MM.1S (cell line): ENCODE data around the gene DUOXA1.

Source experiments
- CTCF ChIP-seq: fragments of 300-600 bp; sonication (generic); IDR thresholded peaks from 2 replicates; pipeline ENCODE4 v1.5.1; 2016; ENCODE audit warnings: antibody characterized with exemption, low read length, mixed read lengths
- EZH2 ChIP-seq: fragments of 300-600 bp; sonication (generic); optimal IDR thresholded peaks from 2 replicates; pipeline ENCODE3; 2017; ENCODE audit warnings: low read depth, mild to moderate bottlenecking, antibody characterized with exemption, low read length, mixed read lengths
- EZH2phosphoT487 ChIP-seq: fragments of 300-600 bp; sonication (generic); IDR thresholded peaks from 2 replicates; pipeline ENCODE4 v1.6.1; 2018; ENCODE audit warnings: antibody characterized with exemption, low read length

- TF ChIP-seq CTCF (no peak), EZH2 (no peak), EZH2phosphoT487 (no peak)
These were observed 9.4 kb downstream of the DUOXA1 start for GRCh38 chr15:45120081-45120972.
